ENCODE data around the gene DEF6. TPM values are rescaled to one million over a fixed set of nuclear protein-coding genes. Genes with fewer than 3 reads are reported as not detected.

DEF6 gene
- total and polyA plus RNA-seq, 2 of the 8 experiments (the other 6 are each of a cell fraction or from before 2014, with no cell fraction given), result 3.3 to 4.1 TPM

DNA sequence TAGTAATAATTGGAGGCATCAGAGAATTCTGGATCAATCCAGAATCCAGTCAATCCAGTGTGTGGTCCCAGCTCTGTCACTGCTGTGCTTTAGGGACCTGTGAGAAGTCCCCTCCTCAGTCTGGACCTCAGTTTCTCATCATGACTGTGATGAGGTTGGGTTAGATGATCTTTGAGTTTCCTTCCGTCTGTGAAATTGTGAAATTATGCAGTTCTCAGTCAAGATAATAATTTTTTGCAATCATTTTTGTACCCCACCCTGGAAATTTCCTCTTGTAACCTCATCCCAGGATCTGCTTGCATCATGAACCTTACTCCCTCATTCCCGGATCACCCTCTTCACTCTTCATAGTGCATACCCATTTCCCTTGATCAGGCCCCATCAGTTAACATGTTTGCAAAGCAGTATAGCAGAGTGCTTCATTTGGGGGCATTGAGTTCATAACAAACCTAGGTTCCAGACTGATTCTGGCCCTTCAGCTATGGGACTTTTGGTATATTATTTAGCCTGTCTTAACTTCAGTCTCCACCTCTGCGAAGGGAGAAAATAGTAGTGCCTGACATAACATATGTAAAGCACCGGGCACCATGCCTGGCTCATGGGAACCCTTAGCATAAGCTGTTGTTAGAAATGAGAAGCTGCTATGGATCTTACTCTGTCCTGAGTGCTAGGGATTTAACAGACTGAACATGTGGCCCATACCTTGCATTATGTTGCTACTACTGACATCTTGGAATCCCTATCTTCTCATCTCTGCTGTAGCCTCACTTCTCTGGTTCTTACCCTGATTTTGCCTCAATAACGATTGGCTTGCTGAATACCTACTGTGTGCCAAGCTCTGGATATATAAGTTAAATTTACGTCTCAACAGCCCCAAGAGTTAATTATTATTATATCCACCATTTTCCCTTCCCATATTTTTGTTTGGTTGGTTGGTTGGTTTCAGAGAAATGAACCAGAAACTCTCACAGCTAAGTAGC is 36.7 kb upstream of the DEF6 start:
- no peaks in the 10 kb centered on the region for H4K20me1 ChIP-seq (replicated peaks in 1 of 2; ENCODE audit: control insufficient read depth in 1 of 2, insufficient read depth in 2 of 2, low read length in 2 of 2)
- H3K27me3 ChIP-seq (replicated peaks in 1 of 4; ENCODE audit: control insufficient read depth in 3 of 4, extremely low read depth in 1 of 4, insufficient read depth in 3 of 4, low read length in 3 of 4), result no peaks in the 10 kb centered on the region
- CTCF ChIA-PET (ENCODE audit: partially characterized antibody), result interaction anchor here (0.8 kb wide), 1 partner anchor 66 kb away, joined by 3 read pairs; no protein-coding TSS in a partner anchor
- no peak overlapping the region for H2BK20ac ChIP-seq (ENCODE audit: low read length)
- peak overlapping the region; percentile 92; the same call in 1 of the 2 replicates for H3K27ac ChIP-seq (ENCODE audit: low read depth, low read length)
- H3K4me3 ChIP-seq (ENCODE audit: extremely low read depth in 1 of 4, insufficient read depth in 2 of 4, low read depth in 3 of 4, low read length in 4 of 4), result peak overlapping the region; percentile 50 to 78 (median 64)
- peak overlapping the region; percentile 93 to 99 for H3K4me2 ChIP-seq (ENCODE audit: insufficient read depth in 1 of 2, low read depth in 2 of 2, low read length in 2 of 2)
- peaks cover 8% of the 10 kb centered on the region for H3K23me2 ChIP-seq (ENCODE audit: low read depth, low read length)
- H3K14ac ChIP-seq (ENCODE audit: insufficient read length), result no peak overlapping the region
- TF ChIP-seq SIN3A (conservative IDR thresholded peaks at IDR 0.05 in 1 of 2, IDR thresholded peaks at IDR 0.05 in 1 of 2; ENCODE audit: low read depth in 1 of 2, low read length in 2 of 2), result no peak
- TF ChIP-seq NRF1 (IDR thresholded peaks at IDR 0.05; ENCODE audit: low read depth, low read length), result no peak
- no peak for TF ChIP-seq CBX5 (IDR thresholded peaks at IDR 0.05; ENCODE audit: low read depth, low read length)
- no peak for TF ChIP-seq CTBP2 (IDR thresholded peaks at IDR 0.05; ENCODE audit: borderline replicate concordance, insufficient read depth, insufficient read length, low read length)
- TF ChIP-seq CHD2 (IDR thresholded peaks at IDR 0.05; ENCODE audit: low read length), result no peak
- TF ChIP-seq RFX5 (IDR thresholded peaks at IDR 0.05; ENCODE audit: borderline replicate concordance, low read depth, low read length), result no peak
- no peak for TF ChIP-seq JUN (IDR thresholded peaks at IDR 0.05; ENCODE audit: low read depth, low read length)
- TF ChIP-seq ASH2L (IDR thresholded peaks at IDR 0.05; ENCODE audit: low read length), result no peak
- no peak for TF ChIP-seq SP2 (IDR thresholded peaks at IDR 0.05; ENCODE audit: low read length)
- TF ChIP-seq SRF (IDR thresholded peaks at IDR 0.05; ENCODE audit: low read depth, low read length), result no peak
- 92% methylated on average over 6 of the region's 6 CpGs; no CpG with 5 or more reads in 1 of the 2 experiments for WGBS, 2 experiments (ENCODE audit: extremely low coverage in 1 of 2, insufficient coverage in 1 of 2, insufficient read length in 1 of 2, insufficient replicate concordance in 2 of 2, low coverage in 1 of 2, low lambda C conversion rate in 2 of 2, missing lambda C conversion rate in 1 of 2)
- H2BK15ac ChIP-seq (ENCODE audit: low read length), result no peak overlapping the region
- H3K4ac ChIP-seq (replicated peaks; ENCODE audit: insufficient read length, low read depth, low read length), result no peak overlapping the region
- H3K18ac ChIP-seq (ENCODE audit: extremely low read depth, low read length), result peak overlapping the region; percentile 99; the same call in 1 of the 2 replicates
- peak overlapping the region; percentile 95; the same call in 1 of the 2 replicates for H2BK12ac ChIP-seq (ENCODE audit: low read depth, low read length)
- H4K91ac ChIP-seq (replicated peaks; ENCODE audit: insufficient read length, low read length), result no peak overlapping the region
- no peaks in the 10 kb centered on the region for H3K36me3 ChIP-seq (ENCODE audit: control insufficient read depth in 2 of 4, insufficient read depth in 4 of 4, low read length in 3 of 4)
- FAIRE-seq (no peak), DNase-seq (ENCODE audit: low read depth in 1 of 2, low spot score in 2 of 2) (no peak)
- no peak overlapping the region for H2AFZ ChIP-seq (ENCODE audit: low read length)
- no peak overlapping the region for H2BK120ac ChIP-seq (replicated peaks; ENCODE audit: low read depth, low read length)
- H4K5ac ChIP-seq (ENCODE audit: insufficient read length, low read depth, low read length), result no peak overlapping the region
- H2BK5ac ChIP-seq (ENCODE audit: low read depth, low read length), result peak overlapping the region; percentile 97
- H3K9me3 ChIP-seq (ENCODE audit: insufficient read depth in 2 of 2, low read depth in 1 of 2, low read length in 1 of 2), result no peaks in the 10 kb centered on the region
- H3K79me2 ChIP-seq (ENCODE audit: control insufficient read depth in 1 of 2, insufficient read depth in 2 of 2, low read length in 2 of 2), result peaks cover 0 to 4% of the 10 kb centered on the region in 2 experiments; a peak in 1 of 4 replicates
- POLR2A ChIA-PET (ENCODE audit: partially characterized antibody), result interaction anchor here (0.7 to 2.1 kb wide), 3 partner anchors 9 to 17 kb away, joined by 3 to 6 read pairs (median 3); no protein-coding TSS in a partner anchor
- no peak overlapping the region for H2AK5ac ChIP-seq (ENCODE audit: low read depth, low read length)
- no peak overlapping the region for H3K56ac ChIP-seq (replicated peaks; ENCODE audit: insufficient read length, low read depth, low read length)
- no peaks in the 10 kb centered on the region for H3K79me1 ChIP-seq (ENCODE audit: low read depth, low read length)
- peak overlapping the region in 3 of 4 experiments; percentile 80 to 93 (median 89); a peak in 4 of 7 replicates for H3K9ac ChIP-seq (replicated peaks in 1 of 4; ENCODE audit: extremely low read depth in 1 of 4, low read depth in 3 of 4, low read length in 3 of 4)
- peaks cover 0 to 10% (median 0%) of the 10 kb centered on the region in 4 experiments; a peak in 3 of 7 replicates for H3K4me1 ChIP-seq (replicated peaks in 1 of 4; ENCODE audit: control insufficient read depth in 3 of 4, insufficient read depth in 4 of 4, low read length in 3 of 4)
- no peak overlapping the region for H3K23ac ChIP-seq (ENCODE audit: insufficient read length)
- no peak overlapping the region for H4K8ac ChIP-seq (ENCODE audit: extremely low read depth, insufficient read depth, low read length)
